GM18517 (cell line): Measurements from ENCODE around the gene JAG1.

Experiments
- ATAC-seq: cut with Tn5 transposase; IDR thresholded peaks from one replicate; pipeline ENCODE4 v1.9.1; 2021; ENCODE audit warnings: mild to moderate bottlenecking, moderate library complexity; ENCODE audit not compliant: unreplicated experiment

JAG1 gene

GRCh38 chr20:10699941-10700340 is 26.1 kb upstream of the JAG1 start:
- no peak for ATAC-seq

DNA sequence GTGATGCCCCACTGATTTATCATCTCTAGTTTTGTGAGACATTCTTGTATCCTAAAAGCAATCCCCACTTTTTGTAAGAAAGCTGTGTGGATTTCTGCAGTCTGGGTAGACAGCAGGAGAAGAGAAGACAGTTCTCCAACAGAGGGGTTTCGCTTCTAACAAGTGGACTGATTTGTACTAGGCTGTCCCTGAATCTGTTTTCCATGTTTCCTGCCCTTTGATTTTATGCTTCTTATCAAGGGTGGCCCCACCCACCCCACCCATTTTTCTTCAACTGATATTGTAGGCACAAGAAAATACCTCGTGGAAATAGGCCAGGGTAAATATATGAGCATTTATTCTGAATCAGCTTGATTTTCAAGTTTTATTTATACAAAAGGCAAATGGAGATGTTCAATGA is 25.7 kb upstream of the JAG1 start:
- no peak for ATAC-seq

- ATAC-seq = no peak
These were observed 22.9 kb upstream of the JAG1 start for GRCh38 chr20:10696650-10697049.

GRCh38 chr20:10689385-10689784 is 15.6 kb upstream of the JAG1 start:
- no peak for ATAC-seq

- no peak for ATAC-seq
These were observed 14.1 kb upstream of the JAG1 start for GRCh38 chr20:10687895-10688294.

DNA sequence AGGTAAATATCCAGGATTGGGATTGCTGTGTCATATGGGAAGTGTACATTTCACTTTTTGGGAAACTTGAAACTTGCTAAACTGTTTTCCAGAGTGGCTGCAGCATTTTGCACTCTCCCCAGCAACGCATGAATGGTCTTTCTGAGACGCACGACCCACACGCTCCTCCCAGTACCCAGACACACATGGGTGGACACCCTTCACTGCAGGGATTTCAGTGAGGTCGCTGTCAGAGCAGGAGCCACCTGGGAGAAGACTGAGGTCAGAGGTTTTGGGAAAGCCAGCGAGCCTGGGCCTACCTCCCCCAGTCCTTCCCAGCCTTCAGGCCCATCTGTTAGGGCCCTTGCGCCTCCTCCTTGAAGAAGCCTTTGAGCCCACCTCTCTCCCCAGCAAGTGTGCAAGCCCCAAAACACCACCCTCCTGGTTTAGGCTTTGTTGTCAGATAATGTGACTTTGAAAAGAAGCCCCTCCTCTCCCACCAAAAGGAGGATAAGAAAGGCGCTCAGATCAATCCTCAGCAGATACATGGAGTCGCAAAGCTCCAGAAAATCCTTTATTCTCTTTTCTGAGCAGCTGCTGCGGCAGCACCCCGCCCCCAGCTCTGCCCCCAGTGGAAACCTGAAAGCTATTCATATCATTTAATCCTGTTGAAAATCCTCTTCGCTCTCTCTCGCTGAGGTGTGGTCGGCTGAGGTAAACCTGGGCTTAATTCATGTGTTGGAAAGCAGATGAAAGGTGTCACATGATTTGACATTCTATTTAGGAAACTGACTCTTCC is 12.7 kb upstream of the JAG1 start:
- no peak for ATAC-seq

DNA sequence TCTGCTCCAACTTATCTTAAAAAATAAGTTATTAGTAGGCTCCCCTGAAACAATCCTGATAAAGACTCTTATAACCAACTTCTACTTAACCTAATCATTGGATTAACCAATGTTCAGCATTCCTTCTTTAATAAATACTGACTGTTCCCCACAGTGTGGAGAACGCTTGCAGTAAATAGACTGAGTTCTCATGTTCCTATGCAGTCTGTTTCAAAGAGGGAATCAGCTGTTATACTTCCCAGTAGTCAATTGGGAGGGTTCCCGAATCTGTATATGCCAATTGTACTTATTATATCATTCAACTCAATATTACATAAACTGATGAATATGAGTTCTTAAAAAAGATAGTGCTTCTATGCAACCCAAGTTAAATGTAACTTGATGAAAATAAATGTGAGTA is 9.7 kb upstream of the JAG1 start:
- ATAC-seq = no peak

DNA sequence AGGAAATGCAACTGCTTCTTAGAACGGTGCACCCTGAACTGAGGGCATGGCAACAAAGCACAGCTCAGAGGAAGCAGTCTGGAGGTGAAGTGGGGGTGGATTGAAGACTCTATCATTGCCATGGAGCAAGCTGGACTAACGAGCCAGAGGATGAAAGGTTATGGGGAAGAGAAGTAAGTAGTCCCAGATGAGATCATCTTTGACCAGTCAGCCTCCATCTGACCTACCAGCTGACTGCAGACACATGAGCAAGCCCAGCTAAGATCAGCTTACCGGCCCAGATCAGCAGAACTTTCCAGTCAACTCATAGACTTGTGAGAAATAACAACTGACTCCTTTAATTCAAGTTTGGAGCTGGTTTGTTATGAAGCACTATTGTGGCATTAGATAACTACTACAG is 9.1 kb upstream of the JAG1 start:
- ATAC-seq = no peak

DNA sequence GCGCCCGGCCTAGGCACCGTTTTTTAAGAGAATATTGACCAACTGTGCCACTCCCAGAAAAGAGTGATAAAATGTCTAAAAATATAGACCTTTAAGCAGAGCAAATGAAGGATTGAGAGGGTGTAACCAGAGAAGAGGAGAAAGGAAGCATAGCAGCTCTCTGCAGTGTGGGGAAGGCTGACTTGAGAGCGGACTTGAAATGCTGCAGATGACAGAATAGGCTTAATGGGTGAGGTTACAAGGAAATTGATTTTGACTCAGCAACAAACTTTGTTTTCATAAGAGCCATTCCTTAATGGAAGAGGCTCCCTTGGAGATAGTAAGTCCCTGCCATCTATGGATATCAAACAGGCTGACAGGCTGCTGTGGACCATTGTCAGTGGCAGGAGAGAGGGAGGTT is 7.7 kb upstream of the JAG1 start:
- no peak for ATAC-seq

- ATAC-seq = no peak
These were observed 6.8 kb upstream of the JAG1 start for GRCh38 chr20:10680571-10680970.

DNA sequence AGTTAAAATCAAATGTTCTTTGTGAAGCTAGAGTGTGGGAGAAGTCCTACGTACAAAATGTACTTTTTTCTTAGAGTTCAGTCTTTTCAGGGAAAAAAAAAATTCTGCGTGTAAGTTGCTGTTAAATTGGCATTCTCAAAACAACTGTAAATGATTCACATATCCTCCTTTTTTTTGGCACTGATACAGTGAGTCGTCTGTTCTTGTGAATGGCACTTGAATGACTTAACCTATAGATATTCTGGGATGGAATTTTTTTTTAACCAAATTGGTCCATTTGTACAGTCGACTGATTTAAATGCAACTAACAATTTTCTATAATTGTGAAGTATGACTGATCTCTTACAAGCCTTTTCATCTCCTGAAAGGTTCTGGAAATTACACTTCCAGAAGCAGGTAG is 5.5 kb upstream of the JAG1 start:
- no peak for ATAC-seq

DNA sequence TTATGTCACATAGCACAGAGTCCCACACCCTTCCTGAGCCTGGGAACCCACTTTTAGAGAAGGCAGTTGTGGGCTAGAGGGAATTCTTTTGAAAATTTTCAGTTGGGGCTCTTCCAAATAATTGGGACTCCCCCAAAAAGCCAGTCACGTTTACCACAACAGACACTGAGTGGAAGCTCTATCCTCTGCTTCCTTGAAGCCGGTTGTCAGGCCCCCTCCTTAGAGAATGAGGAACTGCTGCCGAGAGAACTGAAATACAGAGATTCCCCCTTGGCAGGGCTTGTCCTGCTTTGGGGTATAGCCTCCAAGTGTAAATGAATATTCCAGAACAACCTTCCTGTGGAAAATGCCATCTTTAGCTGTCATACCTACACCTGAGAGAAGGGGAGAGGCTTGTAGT is 2.7 kb upstream of the JAG1 start:
- no peak for ATAC-seq

GRCh38 chr20:10675450-10675848 is 1.6 kb upstream of the JAG1 start:
- ATAC-seq = no peak

- ATAC-seq = peak; percentile 33
These were observed 1.1 kb upstream of the JAG1 start for GRCh38 chr20:10674684-10675449.

DNA sequence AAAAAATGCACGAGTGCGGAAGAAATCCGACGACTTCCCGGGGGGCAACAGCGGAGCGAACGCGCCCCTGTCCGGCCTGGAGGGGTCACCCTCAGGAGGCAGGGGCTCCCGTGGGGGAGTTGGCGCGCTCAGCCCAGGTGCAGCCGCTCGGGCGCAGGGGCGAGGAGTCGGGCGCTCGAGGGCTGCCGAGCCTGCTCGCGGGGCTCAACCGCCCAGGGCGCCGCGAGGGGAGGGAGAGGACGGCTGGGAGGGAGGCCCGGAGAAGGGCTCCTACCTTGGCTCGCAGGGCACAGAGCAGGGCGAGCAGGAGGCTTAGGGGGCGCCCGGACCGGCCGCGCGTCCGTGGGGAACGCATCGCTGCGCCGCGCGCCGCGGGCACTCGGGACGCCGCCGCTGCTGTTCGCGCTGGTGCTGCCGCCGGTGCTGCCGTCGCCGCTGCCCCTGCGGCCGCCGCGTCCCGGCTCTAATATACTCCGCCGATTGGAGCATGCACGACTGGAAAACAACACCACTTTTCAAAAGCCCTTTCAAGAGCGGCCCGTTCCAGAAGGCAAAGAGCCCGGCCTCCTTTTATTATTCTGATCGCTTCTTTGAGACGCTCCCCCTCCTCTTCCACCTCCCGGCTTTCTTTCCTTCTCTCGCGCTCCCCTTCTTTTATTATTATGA is 490 bp downstream of the JAG1 start:
- ATAC-seq = no peak

GRCh38 chr20:10672624-10673127 is 1.1 kb downstream of the JAG1 start:
- ATAC-seq = no peak

- ATAC-seq = no peak
These were observed 1.7 kb downstream of the JAG1 start for GRCh38 chr20:10671919-10672623.

- peak; percentile 43 for ATAC-seq
These were observed 2.4 kb downstream of the JAG1 start for GRCh38 chr20:10671221-10671918.

- peak; percentile 39 for ATAC-seq
These were observed 3.1 kb downstream of the JAG1 start for GRCh38 chr20:10670501-10671220.
